Measurements from ENCODE around the gene KREMEN1.

Gene KREMEN1

GRCh38 chr22:29205252-29205593 is 132.4 kb downstream of the KREMEN1 start:
- Histone ChIP-seq H4K20me1 (ENCODE audit: insufficient read depth, low read length) (no peaks in the 10 kb centered on the region), H3K27ac (ENCODE audit: low read length) (no peak overlapping the region), H3K9me3 (replicated peaks; ENCODE audit: insufficient read depth, low read length) (no peaks in the 10 kb centered on the region), H3K9ac (ENCODE audit: low read length) (peak overlapping the region; percentile 40; the same call in 1 of the 2 replicates), H3K27me3 (replicated peaks; ENCODE audit: insufficient read depth, low read length) (no peaks in the 10 kb centered on the region), H3K4me2 (ENCODE audit: low read depth, low read length) (peak overlapping the region; percentile 67), H3K4me3 (ENCODE audit: low read length) (peak overlapping the region; percentile 57), H3K79me2 (ENCODE audit: low read length) (peaks cover 11% of the 10 kb centered on the region), H2AFZ (ENCODE audit: low read length) (peak overlapping the region; percentile 58; the same call in 1 of the 2 replicates), H3K36me3 (replicated peaks; ENCODE audit: insufficient read depth, low read length) (no peaks in the 10 kb centered on the region), H3K9me2 (replicated peaks; ENCODE audit: insufficient read depth, low read length) (no peaks in the 10 kb centered on the region), H3F3A (ENCODE audit: insufficient read depth, low read length) (peaks cover 38% of the 10 kb centered on the region), H3K4me1 (ENCODE audit: low read length) (peaks cover 59% of the 10 kb centered on the region)
- no peak for DNase-seq
- TF ChIP-seq EZH2phosphoT487 (IDR thresholded peaks at IDR 0.05; ENCODE audit: low read length), result no peak
- TF ChIP-seq EZH2 (optimal IDR thresholded peaks at IDR 0.05; ENCODE audit: low read depth, low read length), result no peak
- no peak for TF ChIP-seq CTCF (IDR thresholded peaks at IDR 0.05; ENCODE audit: low read length)

GRCh38 chr22:29205594-29206371 is 132.9 kb downstream of the KREMEN1 start, which contains the start of gene EMID1:
TSS of gene EMID1 (plus strand) at chr22:29205896. CDS start at chr22:29206039, 143 bp downstream.
- Histone ChIP-seq H3K4me1 (ENCODE audit: low read length) (peaks cover 59% of the 10 kb centered on the region), H3K36me3 (replicated peaks; ENCODE audit: insufficient read depth, low read length) (no peaks in the 10 kb centered on the region), H3K4me3 (ENCODE audit: low read length) (peak within 1 kb of the TSS; percentile 85), H3K27me3 (replicated peaks; ENCODE audit: insufficient read depth, low read length) (no peaks in the 10 kb centered on the region), H3K9ac (ENCODE audit: low read length) (peak within 1 kb of the TSS; percentile 81), H3K27ac (ENCODE audit: low read length) (no peak within 1 kb of the TSS), H4K20me1 (ENCODE audit: insufficient read depth, low read length) (no peaks in the 10 kb centered on the region), H3F3A (ENCODE audit: insufficient read depth, low read length) (peaks cover 38% of the 10 kb centered on the region), H2AFZ (ENCODE audit: low read length) (peak within 1 kb of the TSS; percentile 91), H3K79me2 (ENCODE audit: low read length) (peaks cover 11% of the 10 kb centered on the region), H3K9me3 (replicated peaks; ENCODE audit: insufficient read depth, low read length) (no peaks in the 10 kb centered on the region), H3K9me2 (replicated peaks; ENCODE audit: insufficient read depth, low read length) (no peaks in the 10 kb centered on the region), H3K4me2 (ENCODE audit: low read depth, low read length) (peak within 1 kb of the TSS; percentile 91)
- peak; percentile 53 for DNase-seq
- TF ChIP-seq EZH2 (optimal IDR thresholded peaks at IDR 0.05; ENCODE audit: low read depth, low read length) (no peak), CTCF (IDR thresholded peaks at IDR 0.05; ENCODE audit: low read length) (peak; percentile 15), EZH2phosphoT487 (IDR thresholded peaks at IDR 0.05; ENCODE audit: low read length) (no peak)

- no peak for DNase-seq
- Histone ChIP-seq H3K9ac (ENCODE audit: low read length) (peak overlapping the region; percentile 81), H3K36me3 (replicated peaks; ENCODE audit: insufficient read depth, low read length) (no peaks in the 10 kb centered on the region), H3K27me3 (replicated peaks; ENCODE audit: insufficient read depth, low read length) (no peaks in the 10 kb centered on the region), H3K27ac (ENCODE audit: low read length) (no peak overlapping the region), H3K4me2 (ENCODE audit: low read depth, low read length) (peak overlapping the region; percentile 91), H3K4me3 (ENCODE audit: low read length) (peak overlapping the region; percentile 85), H3F3A (ENCODE audit: insufficient read depth, low read length) (peaks cover 37% of the 10 kb centered on the region), H3K4me1 (ENCODE audit: low read length) (peaks cover 53% of the 10 kb centered on the region), H3K9me2 (replicated peaks; ENCODE audit: insufficient read depth, low read length) (no peaks in the 10 kb centered on the region), H2AFZ (ENCODE audit: low read length) (peak overlapping the region; percentile 91), H4K20me1 (ENCODE audit: insufficient read depth, low read length) (no peaks in the 10 kb centered on the region), H3K79me2 (ENCODE audit: low read length) (peaks cover 11% of the 10 kb centered on the region), H3K9me3 (replicated peaks; ENCODE audit: insufficient read depth, low read length) (no peaks in the 10 kb centered on the region)
- TF ChIP-seq EZH2phosphoT487 (IDR thresholded peaks at IDR 0.05; ENCODE audit: low read length) (no peak), EZH2 (optimal IDR thresholded peaks at IDR 0.05; ENCODE audit: low read depth, low read length) (no peak), CTCF (IDR thresholded peaks at IDR 0.05; ENCODE audit: low read length) (no peak)
These were observed 133.8 kb downstream of the KREMEN1 start for GRCh38 chr22:29206372-29207242.

All from MM.1S (cell line).